SK-N-SH (cell line): ENCODE measurements around the gene BMP8A. TPM values are rescaled to one million over a fixed set of nuclear protein-coding genes. Genes with fewer than 3 reads are reported as not detected.

Experiments used
- CTCF ChIA-PET: fragments of 300-600, 350-600 bp; formaldehyde crosslinking; extraction: SDS; loops from one replicate; lab custom pipeline; 2021; lab: Yijun Ruan, JAX
- POLR2A ChIA-PET: fragments of 350-600 bp; sonication (Branson Sonifier 250); formaldehyde crosslinking; extraction: SDS; loops from one replicate; lab custom pipeline; 2020; ENCODE audit warnings: antibody characterized with exemption, inconsistent platforms; lab: Yijun Ruan, JAX
- DNase-seq: peaks from one replicate; pipeline ENCODE4 v3.0.0; 2012
- H2AFZ ChIP-seq: fragments of 200-600 bp; sonication (generic); 2 replicates; pipeline ENCODE4 v1.8.1; 2016; ENCODE audit warnings: antibody characterized with exemption, mild to moderate bottlenecking, low read depth
- H3F3A ChIP-seq: fragments of 200-600 bp; sonication (generic); replicated peaks from 2 replicates; pipeline ENCODE3; 2016; ENCODE audit warnings: antibody characterized with exemption, mild to moderate bottlenecking; ENCODE audit not compliant: insufficient read depth
- H3K27ac ChIP-seq, 2 experiments: fragments of 200-500 bp in 1 of 2; fragments of 200-600 bp in 1 of 2; sonication (Bioruptor generic) in 1 of 2; sonication (generic), shearing (Covaris generic) in 1 of 2; 2 replicates each; pipeline versions ENCODE4 v1.5.1 to v1.6.1; 2014 to 2016; ENCODE audit warnings: low read depth in 2 of 2, inconsistent platforms in 1 of 2, low read length in 1 of 2, mild to moderate bottlenecking in 1 of 2, mixed read lengths in 1 of 2
- H3K27me3 ChIP-seq: fragments of 200-600 bp; sonication (generic), shearing (Covaris generic); 2 replicates; pipeline ENCODE4 v1.6.1; 2016; ENCODE audit warnings: mixed run types; ENCODE audit not compliant: insufficient read depth
- H3K36me3 ChIP-seq, 2 experiments: fragments of 200-500 bp in 1 of 2; fragments of 200-600 bp in 1 of 2; sonication (Bioruptor generic) in 1 of 2; sonication (generic) in 1 of 2; replicated peaks in 1 of 2; 2 replicates each; pipeline versions ENCODE3 to v1.5.1; 2014 to 2016; ENCODE audit warnings: low read length in 1 of 2, mild to moderate bottlenecking in 1 of 2; ENCODE audit not compliant: insufficient read depth in 2 of 2, control insufficient read depth in 1 of 2
- H3K4me1 ChIP-seq, 2 experiments: fragments of 200-500 bp in 1 of 2; fragments of 200-600 bp in 1 of 2; sonication (Bioruptor generic) in 1 of 2; sonication (generic), shearing (Covaris generic) in 1 of 2; 2 replicates each; pipeline versions ENCODE4 v1.5.1 to v1.6.1; 2014 to 2016; ENCODE audit warnings: low read depth in 1 of 2, low read length in 1 of 2, mixed run types in 1 of 2; ENCODE audit not compliant: insufficient read depth in 2 of 2, control insufficient read depth in 1 of 2
- H3K4me2 ChIP-seq: fragments of 200-600 bp; sonication (generic), shearing (Covaris generic); 2 replicates; pipeline ENCODE4 v1.6.1; 2017; ENCODE audit warnings: mixed run types
- H3K4me3 ChIP-seq, 2 experiments: fragments of 200-500 bp in 1 of 2; fragments of 200-600 bp in 1 of 2; sonication (Bioruptor generic) in 1 of 2; sonication (generic), shearing (Covaris generic) in 1 of 2; 2 replicates each; pipeline versions ENCODE4 v1.5.1 to v1.8.1; 2014 to 2016; ENCODE audit warnings: low read depth in 2 of 2, inconsistent platforms in 1 of 2, low read length in 1 of 2, mild to moderate bottlenecking in 1 of 2, mixed read lengths in 1 of 2, moderate library complexity in 1 of 2
- H3K79me2 ChIP-seq: fragments of 200-600 bp; sonication (generic); 2 replicates; pipeline ENCODE4 v1.8.1; 2017; ENCODE audit warnings: mild to moderate bottlenecking; ENCODE audit not compliant: insufficient read depth
- H3K9ac ChIP-seq: fragments of 200-600 bp; sonication (generic); 2 replicates; pipeline ENCODE4 v1.6.1; 2017; ENCODE audit warnings: mixed run types
- H3K9me2 ChIP-seq: fragments of 200-600 bp; sonication (generic); 2 replicates; pipeline ENCODE4 v1.6.1; 2017; ENCODE audit warnings: mixed run types
- H3K9me3 ChIP-seq: fragments of 200-600 bp; sonication (generic); 2 replicates; pipeline ENCODE4 v1.6.1; 2017; ENCODE audit warnings: mixed run types, mild to moderate bottlenecking, moderate library complexity
- H4K20me1 ChIP-seq: fragments of 200-600 bp; sonication (generic); 2 replicates; pipeline ENCODE4 v1.6.1; 2017; ENCODE audit warnings: mild to moderate bottlenecking, mixed run types; ENCODE audit not compliant: insufficient read depth
- CTCF ChIP-seq: fragments of 200-600 bp; sonication (generic); IDR thresholded peaks from 2 replicates; pipeline ENCODE4 v1.6.1; 2017; ENCODE audit warnings: antibody characterized with exemption, mild to moderate bottlenecking, moderate library complexity
- EZH2phosphoT487 ChIP-seq: fragments of 200-600 bp; sonication (generic); IDR thresholded peaks from 2 replicates; pipeline ENCODE4 v1.6.1; 2017; ENCODE audit warnings: low read depth, mixed run types, mild to moderate bottlenecking, antibody characterized with exemption, moderate library complexity, borderline replicate concordance
- IRF3 ChIP-seq: fragments of 150-350 bp; IDR thresholded peaks from 2 replicates; pipeline ENCODE4 v1.6.1; 2016; ENCODE audit warnings: mild to moderate bottlenecking, low read depth, low read length
- MXI1 ChIP-seq: IDR thresholded peaks from 2 replicates; pipeline ENCODE4 v1.6.1; 2012; ENCODE audit warnings: mild to moderate bottlenecking, low read depth, low read length, improper control_type of control experiment
- NFIC ChIP-seq: IDR thresholded peaks from 2 replicates; pipeline ENCODE4 v1.4.0; 2012; ENCODE audit warnings: borderline replicate concordance
- NRF1 ChIP-seq: IDR thresholded peaks from 2 replicates; pipeline ENCODE4 v1.6.1; 2012; ENCODE audit warnings: low read depth, mild to moderate bottlenecking, low read length
- POLR2AphosphoS5 ChIP-seq: IDR thresholded peaks from 2 replicates; pipeline ENCODE4 v1.6.1; 2012; ENCODE audit warnings: low read depth, low read length
- RAD21 ChIP-seq: IDR thresholded peaks from 2 replicates; pipeline ENCODE4 v1.6.1; 2012; ENCODE audit warnings: mild to moderate bottlenecking, low read length
- RCOR1 ChIP-seq: fragments of 150-350 bp; IDR thresholded peaks from 2 replicates; pipeline ENCODE4 v1.6.1; 2017; ENCODE audit warnings: antibody characterized with exemption, low read length
- SIN3A ChIP-seq: IDR thresholded peaks from 2 replicates; pipeline ENCODE4 v1.6.1; 2012; ENCODE audit warnings: low read depth, mild to moderate bottlenecking, low read length, moderate library complexity, borderline replicate concordance
- SMC3 ChIP-seq: IDR thresholded peaks from 2 replicates; pipeline ENCODE4 v1.6.1; 2012; ENCODE audit warnings: low read depth, low read length, improper control_type of control experiment
- TCF12 ChIP-seq: IDR thresholded peaks from 2 replicates; pipeline ENCODE4 v1.4.0; 2012
- USF1 ChIP-seq: IDR thresholded peaks from 2 replicates; pipeline ENCODE4 v1.4.0; 2012; ENCODE audit warnings: low read depth, borderline replicate concordance
- WGBS: methylation state at CpG from one replicate; pipeline ENCODE4 v1.1.6; 2017; ENCODE audit warnings: low lambda C conversion rate; 5-methylcytosine and 5-hydroxymethylcytosine counted together
- polyA plus RNA-seq, 3 experiments: library from polyadenylated mRNA; depleted of rRNA; stranded (reverse); fragments of >200 nt; gene quantifications; 2 replicates each; pipeline ENCODE4 v1.2.3, GENCODE V29; 2012

BMP8A gene
- polyA plus RNA-seq, 1 of the 3 experiments (the other 2 are of a cell fraction) = 0.16 TPM

- TF ChIP-seq CTCF (no peak), IRF3 (no peak), POLR2AphosphoS5 (no peak), NFIC (no peak), USF1 (no peak), NRF1 (no peak), EZH2phosphoT487 (no peak), RCOR1 (no peak)
These were observed 38.6 kb downstream of the BMP8A start (continued) for GRCh38 chr1:39529901-39530535.

GRCh38 chr1:39531526-39531925 lies 40.1 kb downstream of the BMP8A start:
- Histone ChIP-seq H2AFZ (no peak overlapping the region), H3K9me2 (no peaks in the 10 kb centered on the region), H4K20me1 (no peaks in the 10 kb centered on the region)
- TF ChIP-seq SIN3A (no peak), TCF12 (no peak), RAD21 (no peak), SMC3 (no peak)
- TF ChIP-seq, all 33 proteins: peak for 0
- H3K4me1 ChIP-seq = no peaks in the 10 kb centered on the region
- H3F3A ChIP-seq = no peaks in the 10 kb centered on the region
- no peak overlapping the region for H3K9ac ChIP-seq
- H3K27ac ChIP-seq = no peak overlapping the region
- H3K4me3 ChIP-seq = no peak overlapping the region
- CTCF ChIA-PET = interaction anchor here (1.4 to 5.2 kb wide), 2 partner anchors 7 to 16 kb away, joined by 3 to 29 read pairs; no protein-coding TSS in a partner anchor
- no peak overlapping the region for H3K4me2 ChIP-seq
- H3K79me2 ChIP-seq = no peaks in the 10 kb centered on the region
- WGBS = 89% methylated on average over 4 of the region's 4 CpGs
- no peaks in the 10 kb centered on the region for H3K9me3 ChIP-seq
- no peaks in the 10 kb centered on the region for H3K27me3 ChIP-seq
- POLR2A ChIA-PET = no interaction called here
- no peak for DNase-seq
- peaks cover 11 to 18% of the 10 kb centered on the region in 2 experiments for H3K36me3 ChIP-seq

- H3K4me1 ChIP-seq = no peaks in the 10 kb centered on the region
- H3F3A ChIP-seq = no peaks in the 10 kb centered on the region
- TF ChIP-seq MXI1 = no peak
- H3K79me2 ChIP-seq = no peaks in the 10 kb centered on the region
- H3K9me3 ChIP-seq = no peaks in the 10 kb centered on the region
- H4K20me1 ChIP-seq = no peaks in the 10 kb centered on the region
- 97% methylated on average over 1 of the region's 1 CpG for WGBS
- H3K27me3 ChIP-seq = no peaks in the 10 kb centered on the region
- DNase-seq = no peak
- no peak overlapping the region for H3K4me3 ChIP-seq
- H3K9me2 ChIP-seq = no peaks in the 10 kb centered on the region
- POLR2A ChIA-PET = no interaction called here
- peaks cover 8 to 11% of the 10 kb centered on the region in 2 experiments for H3K36me3 ChIP-seq
- H3K27ac ChIP-seq = no peak overlapping the region
- no peak overlapping the region for H2AFZ ChIP-seq
- no peak overlapping the region for H3K4me2 ChIP-seq
- no peak overlapping the region for H3K9ac ChIP-seq
- CTCF ChIA-PET = interaction anchor here (1.2 kb wide), 1 partner anchor 435 kb away, joined by 3 read pairs; no protein-coding TSS in a partner anchor
These were observed 42.0 kb downstream of the BMP8A start for GRCh38 chr1:39533442-39533841.
